Common myeloid progenitor, CD34-positive (primary cell): ENCODE data around the gene KRT13.

Experiments used
- CTCF ChIA-PET: fragments of 350-600 bp; sonication (Branson Sonifier 250); formaldehyde crosslinking; loops from one replicate; lab custom pipeline; 2021; ENCODE audit warnings: antibody characterized with exemption; lab: Charles Lee
- POLR2A ChIA-PET: fragments of 350-600 bp; sonication (Branson Sonifier 250); formaldehyde crosslinking; loops from one replicate; lab custom pipeline; 2021; ENCODE audit warnings: antibody characterized with exemption; lab: Charles Lee
- DNase-seq, 3 donors: peaks; one replicate each; pipeline versions ENCODE4 v3.0.0 to v3.0.0-alpha.2; 2013
- H3K27ac ChIP-seq, 2 experiments: 1 replicate in 1 of 2; 2 replicates in 1 of 2; pipeline ENCODE4 v1.7.0; 2013; ENCODE audit warnings: inconsistent platforms in 2 of 2, low read length in 2 of 2, mild to moderate bottlenecking in 2 of 2, low read depth in 1 of 2, moderate library complexity in 1 of 2; ENCODE audit not compliant: severe bottlenecking in 2 of 2, insufficient read depth in 1 of 2, poor library complexity in 1 of 2
- H3K27me3 ChIP-seq, 5 experiments: replicated peaks in 2 of 5; 1 replicate in 3 of 5; 2 replicates in 2 of 5; pipeline versions ENCODE4 v1.6.1 to v1.7.0; 2013; ENCODE audit warnings: low read length in 4 of 5, mild to moderate bottlenecking in 2 of 5, moderate library complexity in 2 of 5, inconsistent platforms in 1 of 5; ENCODE audit not compliant: insufficient read depth in 5 of 5, control insufficient read depth in 4 of 5
- H3K36me3 ChIP-seq, 4 experiments: 1 replicate in 2 of 4; 2 replicates in 2 of 4; pipeline versions ENCODE4 v1.6.1 to v1.7.0; 2013; ENCODE audit warnings: low read length in 3 of 4, control low read depth in 1 of 4, mild to moderate bottlenecking in 1 of 4; ENCODE audit not compliant: control insufficient read depth in 4 of 4, insufficient read depth in 4 of 4
- H3K4me1 ChIP-seq, 4 experiments: 1 replicate in 3 of 4; 2 replicates in 1 of 4; pipeline versions ENCODE4 v1.6.1 to v1.7.1; 2013; ENCODE audit warnings: low read length in 3 of 4, mild to moderate bottlenecking in 3 of 4, control low read depth in 1 of 4, inconsistent platforms in 1 of 4, moderate library complexity in 1 of 4; ENCODE audit not compliant: control insufficient read depth in 4 of 4, insufficient read depth in 4 of 4; ENCODE audit errors: control extremely low read depth in 1 of 4
- H3K4me3 ChIP-seq, 7 experiments: 1 replicate in 4 of 7; 2 replicates in 3 of 7; pipeline versions ENCODE4 v1.5.1 to v1.7.0; 2013; ENCODE audit warnings: mild to moderate bottlenecking in 7 of 7, low read length in 6 of 7, moderate library complexity in 6 of 7, inconsistent platforms in 2 of 7, low read depth in 2 of 7, control low read depth in 1 of 7; ENCODE audit not compliant: insufficient read depth in 4 of 7, control insufficient read depth in 1 of 7; ENCODE audit errors: extremely low read depth in 1 of 7
- H3K9me3 ChIP-seq, 5 experiments: 1 replicate in 4 of 5; 2 replicates in 1 of 5; pipeline versions ENCODE4 v1.6.1 to v1.7.1; 2013; ENCODE audit warnings: low read length in 4 of 5, mild to moderate bottlenecking in 2 of 5, inconsistent platforms in 1 of 5, low read depth in 1 of 5, moderate library complexity in 1 of 5; ENCODE audit not compliant: control insufficient read depth in 4 of 5, insufficient read depth in 2 of 5; ENCODE audit errors: control extremely low read depth in 1 of 5
- WGBS: methylation state at CpG from one replicate; pipeline ENCODE4 v1.1.5; 2013; ENCODE audit not compliant: insufficient coverage; 5-methylcytosine and 5-hydroxymethylcytosine counted together

Gene KRT13

DNA sequence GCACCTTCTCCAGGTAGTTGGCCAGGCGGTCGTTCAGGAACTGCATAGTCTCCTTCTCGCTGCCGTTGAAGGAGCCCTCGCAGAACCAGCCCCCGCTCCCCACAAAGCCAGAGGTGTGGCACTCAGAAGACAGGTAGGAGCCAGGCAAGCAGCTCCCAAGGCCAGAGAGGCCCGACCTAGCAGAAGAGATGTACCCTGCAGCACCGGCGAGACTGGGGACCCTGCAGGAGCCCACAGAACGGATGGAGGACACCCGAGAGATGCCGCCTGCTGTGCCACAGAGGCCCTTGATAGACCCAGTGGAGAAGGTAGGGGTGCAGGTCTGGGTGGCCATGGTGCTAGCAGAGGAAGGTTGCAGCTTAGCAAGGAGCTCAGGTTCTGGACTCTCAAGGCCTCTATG, 15.9 kb downstream of the KRT13 start, which contains the start of gene KRT36:
KRT36 (minus strand) TSS at position 380 of the 400 bp plus-strand sequence; CDS start at position 334, 46 bp downstream.
- H3K27ac ChIP-seq: no peak within 1 kb of the TSS
- ChIA-PET POLR2A (no interaction called here), CTCF (interaction anchor here (0.8 to 1.3 kb wide), 2 partner anchors 8 to 173 kb away, joined by 3 to 4 read pairs; no protein-coding TSS in a partner anchor)

DNA sequence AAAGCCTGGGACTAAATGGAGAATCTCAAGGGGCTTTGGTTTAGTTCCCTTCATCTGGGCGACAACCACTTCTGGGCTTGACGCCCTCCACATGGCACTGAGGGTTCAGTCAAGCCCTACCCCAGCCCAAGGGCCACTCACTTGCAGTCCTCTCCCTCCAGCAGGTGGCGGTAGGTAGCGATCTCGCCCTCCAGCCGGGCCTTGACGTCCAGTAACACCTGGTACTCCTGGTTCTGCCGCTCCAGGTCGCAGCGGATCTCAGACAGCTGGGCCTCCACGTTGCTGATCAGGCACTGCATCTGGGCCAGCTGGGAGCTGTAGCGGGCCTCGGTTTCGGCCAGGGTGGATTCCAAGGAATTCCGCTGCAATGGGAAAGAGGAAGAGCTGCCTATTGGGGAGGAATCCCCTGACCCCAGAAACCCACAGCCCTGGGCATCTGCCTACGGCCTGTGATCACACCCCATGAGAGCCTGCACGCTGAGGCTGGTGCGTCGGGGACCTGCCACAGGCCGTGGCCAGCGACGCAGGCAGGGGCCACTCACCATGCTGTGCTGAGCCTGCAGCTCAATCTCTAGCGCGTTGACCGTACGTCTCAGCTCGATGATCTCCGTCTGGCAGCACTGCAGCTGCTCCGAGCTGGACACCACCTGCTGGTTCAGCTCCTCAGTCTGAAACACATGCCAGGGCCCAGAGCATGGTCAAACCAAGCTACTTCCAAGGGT, 18.4 kb downstream of the KRT13 start:
- Histone ChIP-seq H3K36me3 (no peaks in the 10 kb centered on the region), H3K27ac (no peak overlapping the region), H3K27me3 (peaks cover 0 to 3% (median 0%) of the 10 kb centered on the region in 5 experiments), H3K9me3 (no peaks in the 10 kb centered on the region), H3K4me3 (no peak overlapping the region), H3K4me1 (peaks cover 0 to 5% (median 0%) of the 10 kb centered on the region in 4 experiments)
- DNase-seq: peak; percentile 18 to 40 (median 25)
- 63% methylated on average over 27 of the region's 29 CpGs for WGBS
- ChIA-PET CTCF (interaction anchor here (1.0 to 1.3 kb wide), 5 partner anchors 8 to 161 kb away, joined by 3 read pairs; no protein-coding TSS in a partner anchor), POLR2A (no interaction called here)

More for the DNA sequence above, 15.9 kb downstream of the KRT13 start, which contains the start of gene KRT36:
- Histone ChIP-seq H3K9me3 (no peaks in the 10 kb centered on the region), H3K36me3 (no peaks in the 10 kb centered on the region), H3K4me1 (peaks cover 0 to 5% (median 0%) of the 10 kb centered on the region in 4 experiments), H3K27me3 (peaks cover 0 to 2% (median 0%) of the 10 kb centered on the region in 5 experiments), H3K4me3 (no peak within 1 kb of the TSS)
- DNase-seq: no peak
- WGBS: 97% methylated on average over 11 of the region's 12 CpGs

DNA sequence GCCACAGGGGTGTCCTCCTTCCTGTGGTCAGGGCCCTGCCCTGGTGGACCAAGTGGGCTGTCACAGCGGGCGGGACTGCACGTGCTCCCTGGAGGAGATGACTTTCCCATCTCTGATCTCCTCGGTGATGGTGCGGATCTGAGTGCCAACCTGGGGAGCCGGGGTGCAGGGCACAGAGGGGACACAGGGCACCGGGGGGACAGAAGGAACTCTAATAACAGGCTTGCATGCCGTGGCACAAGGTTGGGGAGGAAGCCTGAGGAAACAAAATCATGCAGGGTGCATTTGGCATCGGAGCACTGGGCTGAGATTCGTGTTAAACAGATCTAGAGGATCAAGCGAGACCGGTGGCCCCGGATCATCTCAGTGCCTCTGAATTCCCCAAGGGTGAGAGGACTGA, 19.1 kb downstream of the KRT13 start:
- Histone ChIP-seq H3K27ac (no peak overlapping the region), H3K36me3 (no peaks in the 10 kb centered on the region), H3K27me3 (peaks cover 0 to 4% (median 0%) of the 10 kb centered on the region in 5 experiments), H3K9me3 (no peaks in the 10 kb centered on the region), H3K4me1 (peaks cover 0 to 5% (median 0%) of the 10 kb centered on the region in 4 experiments), H3K4me3 (no peak overlapping the region)
- POLR2A ChIA-PET: no interaction called here
- no peak for DNase-seq
- 94% methylated on average over 13 of the region's 13 CpGs for WGBS
- CTCF ChIA-PET: interaction anchor here (1.0 to 1.3 kb wide), 4 partner anchors 9 to 162 kb away, joined by 3 read pairs; no protein-coding TSS in a partner anchor

DNA sequence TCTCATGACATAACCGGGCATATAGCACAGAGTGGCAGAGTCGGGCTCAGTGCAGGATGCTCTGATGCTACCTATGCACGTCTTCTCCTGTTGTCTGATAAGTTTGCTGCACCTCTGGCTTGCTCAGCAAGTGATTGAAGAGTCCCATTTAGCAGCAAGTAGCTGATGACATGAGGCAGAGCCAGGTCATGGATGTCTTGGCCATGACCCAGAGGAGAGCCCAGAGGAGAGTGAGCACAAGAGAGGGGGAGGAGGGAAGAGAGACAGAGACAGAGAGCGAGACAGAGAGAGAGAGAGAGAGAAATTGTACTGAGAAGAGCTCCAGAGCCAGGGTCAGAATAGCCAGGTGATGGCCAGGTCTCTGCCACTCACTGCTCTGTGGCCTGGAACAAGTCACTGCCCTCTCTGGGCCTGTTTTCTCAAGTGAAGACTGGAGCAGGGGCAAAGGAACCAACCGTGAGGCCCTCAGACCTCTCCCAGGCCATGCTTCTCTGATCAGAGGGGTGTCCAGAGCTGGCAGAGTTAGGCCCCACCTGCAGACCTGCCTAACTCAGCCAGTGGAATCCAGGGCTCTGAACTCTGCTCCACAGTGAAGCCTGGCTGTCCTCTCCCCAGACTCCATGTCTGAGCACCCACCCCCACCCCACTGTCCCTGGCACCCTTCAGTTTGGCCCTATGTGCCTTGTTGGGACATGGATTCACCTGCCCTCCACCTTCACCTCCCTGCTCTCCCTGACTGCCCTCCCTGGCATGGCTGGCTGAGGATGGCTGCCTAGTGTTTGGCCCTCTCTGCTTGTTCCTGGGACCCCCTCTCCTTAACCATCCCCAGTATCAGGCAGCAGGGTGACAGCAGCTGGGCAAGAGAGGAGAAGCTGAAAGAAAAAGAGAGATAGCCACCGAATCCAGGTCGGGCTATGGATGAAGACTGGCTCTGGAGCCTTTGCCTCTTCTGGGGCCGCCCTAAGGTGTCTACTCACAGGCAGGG, 20.2 kb downstream of the KRT13 start:
- ChIA-PET POLR2A (no interaction called here), CTCF (interaction anchor here (0.9 kb wide), 1 partner anchor 9 kb away, joined by 4 read pairs; no protein-coding TSS in a partner anchor)
- DNase-seq: no peak
- WGBS: 96% methylated on average over 5 of the region's 8 CpGs
- no peaks in the 10 kb centered on the region for H3K36me3 ChIP-seq
- peaks cover 0 to 2% (median 0%) of the 10 kb centered on the region in 4 experiments for H3K4me1 ChIP-seq
- no peak overlapping the region for H3K4me3 ChIP-seq
- H3K27me3 ChIP-seq: peaks cover 0 to 4% (median 0%) of the 10 kb centered on the region in 5 experiments
- no peak overlapping the region for H3K27ac ChIP-seq
- no peaks in the 10 kb centered on the region for H3K9me3 ChIP-seq

DNA sequence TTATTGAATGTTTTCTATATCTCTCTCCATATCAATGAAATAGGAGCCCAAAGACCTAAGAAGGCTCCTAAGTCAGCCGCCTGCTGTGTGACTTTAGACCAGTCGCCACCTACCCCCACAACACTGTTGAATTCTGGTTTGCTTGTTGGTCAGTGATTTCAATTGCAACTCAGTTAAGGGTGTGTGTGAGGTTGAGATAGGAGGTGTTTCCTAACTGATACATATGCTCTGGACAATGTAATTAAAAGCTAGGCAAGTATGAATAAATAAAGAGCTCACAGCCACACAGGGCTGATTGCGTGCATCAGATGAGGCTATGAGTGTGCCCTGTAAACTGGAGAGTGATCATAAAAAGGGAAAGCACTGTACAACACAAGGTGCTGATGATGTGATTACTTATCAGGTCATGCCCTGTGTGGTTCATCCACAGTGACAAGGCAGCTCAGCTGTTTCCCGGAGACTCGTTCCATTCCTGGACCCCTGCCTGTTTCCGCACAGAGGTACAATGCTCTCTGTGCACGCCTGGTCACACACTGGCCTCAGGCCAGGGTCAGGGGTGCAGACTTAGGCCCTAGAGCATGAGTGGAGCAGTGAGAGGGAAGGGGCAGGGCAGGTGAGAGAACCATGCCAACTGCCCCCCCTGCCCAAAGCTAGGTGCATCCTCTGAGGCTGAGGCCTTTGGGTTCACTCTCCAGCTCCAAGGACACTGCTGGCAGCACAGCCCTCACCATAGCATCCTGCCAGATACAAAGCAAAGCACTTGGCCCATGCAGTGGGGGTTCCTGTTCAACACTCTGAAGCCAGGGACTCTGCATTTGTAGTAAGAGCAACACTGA, 21.2 kb downstream of the KRT13 start:
- Histone ChIP-seq H3K9me3 (no peaks in the 10 kb centered on the region), H3K27ac (no peak overlapping the region), H3K27me3 (peaks cover 0 to 2% (median 0%) of the 10 kb centered on the region in 5 experiments), H3K4me3 (no peak overlapping the region), H3K4me1 (no peaks in the 10 kb centered on the region), H3K36me3 (no peaks in the 10 kb centered on the region)
- no peak for DNase-seq
- POLR2A ChIA-PET: no interaction called here
- CTCF ChIA-PET: interaction anchor here (0.5 to 1.2 kb wide), 2 partner anchors 11 to 12 kb away, joined by 3 read pairs; no protein-coding TSS in a partner anchor
- 76% methylated on average over 5 of the region's 7 CpGs for WGBS

DNA sequence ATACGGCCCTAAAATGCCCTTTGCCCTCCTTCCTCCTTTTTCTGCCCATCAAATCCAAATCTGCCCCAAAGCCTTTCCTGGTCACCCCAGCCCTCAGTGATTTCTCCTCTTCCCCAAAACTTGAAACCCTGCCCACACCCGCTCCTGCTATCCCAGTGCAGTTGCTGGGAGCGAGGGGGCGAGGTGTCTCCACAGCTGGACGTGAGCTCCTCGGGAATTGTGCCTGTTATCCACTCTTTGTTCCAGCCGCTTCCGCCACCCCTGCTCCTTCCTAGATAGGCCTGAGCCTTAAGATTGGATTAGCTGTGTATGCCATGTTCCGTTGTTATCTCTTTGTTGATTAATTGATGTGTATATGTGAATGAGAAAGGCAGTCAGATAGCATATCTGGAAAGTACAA, 21.9 kb downstream of the KRT13 start:
- WGBS: 100% methylated on average over 3 of the region's 9 CpGs
- H3K36me3 ChIP-seq: no peaks in the 10 kb centered on the region
- no peaks in the 10 kb centered on the region for H3K4me1 ChIP-seq
- ChIA-PET POLR2A (no interaction called here), CTCF (interaction anchor here (1.2 kb wide), 1 partner anchor 11 kb away, joined by 3 read pairs; no protein-coding TSS in a partner anchor)
- no peak overlapping the region for H3K27ac ChIP-seq
- DNase-seq: no peak
- H3K4me3 ChIP-seq: no peak overlapping the region
- peaks cover 0 to 2% (median 0%) of the 10 kb centered on the region in 5 experiments for H3K27me3 ChIP-seq
- H3K9me3 ChIP-seq: no peaks in the 10 kb centered on the region
